Cardiac fibroblast (primary cell): ENCODE results near the gene CD93.
A peak's percentile ranks its signal among the peaks of the same experiment; 100 is the strongest.

ENCODE experiments used
- DNase-seq, 2 donors: peaks; one replicate each; pipeline versions ENCODE4 v3.0.0 to v3.0.0-alpha.2; 2010; ENCODE audit warnings: low read depth in 2 of 2
- H3K4me3 ChIP-seq, 2 donors: replicated peaks in 1 of 2; 1 replicate in 1 of 2; 2 replicates in 1 of 2; pipeline ENCODE4 v1.5.1; 2011; ENCODE audit warnings: low read depth in 2 of 2, low read length in 2 of 2, mild to moderate bottlenecking in 2 of 2, moderate library complexity in 1 of 2
- TF ChIP-seq, protein P1 (sequence below): IDR thresholded peaks from one replicate; pipeline ENCODE4 v1.5.1; 2011; ENCODE audit warnings: low read depth, mild to moderate bottlenecking, low read length, inconsistent platforms

CD93 gene

DNA sequence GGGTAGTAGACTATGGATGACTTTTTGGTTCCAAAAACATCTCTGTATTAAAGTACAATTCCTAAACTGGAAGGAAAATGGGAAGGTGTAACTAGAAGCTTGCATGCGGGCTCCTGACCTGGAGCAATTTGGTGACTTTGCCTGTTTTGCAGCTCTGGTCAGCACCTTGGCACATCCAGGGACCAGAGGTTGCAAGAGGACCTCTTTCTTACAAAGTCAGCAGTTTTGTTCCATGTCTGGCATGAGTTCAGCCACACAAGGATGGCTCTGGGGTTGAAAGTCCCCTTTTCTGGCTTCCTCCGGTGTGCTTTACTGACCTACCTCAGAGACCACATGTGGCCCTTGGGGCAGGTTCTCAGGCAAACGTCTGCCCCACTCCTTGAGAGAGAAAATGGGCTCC is 22.7 kb upstream of the CD93 start:
- DNase-seq, result no peak
- TF ChIP-seq, protein P1, sequence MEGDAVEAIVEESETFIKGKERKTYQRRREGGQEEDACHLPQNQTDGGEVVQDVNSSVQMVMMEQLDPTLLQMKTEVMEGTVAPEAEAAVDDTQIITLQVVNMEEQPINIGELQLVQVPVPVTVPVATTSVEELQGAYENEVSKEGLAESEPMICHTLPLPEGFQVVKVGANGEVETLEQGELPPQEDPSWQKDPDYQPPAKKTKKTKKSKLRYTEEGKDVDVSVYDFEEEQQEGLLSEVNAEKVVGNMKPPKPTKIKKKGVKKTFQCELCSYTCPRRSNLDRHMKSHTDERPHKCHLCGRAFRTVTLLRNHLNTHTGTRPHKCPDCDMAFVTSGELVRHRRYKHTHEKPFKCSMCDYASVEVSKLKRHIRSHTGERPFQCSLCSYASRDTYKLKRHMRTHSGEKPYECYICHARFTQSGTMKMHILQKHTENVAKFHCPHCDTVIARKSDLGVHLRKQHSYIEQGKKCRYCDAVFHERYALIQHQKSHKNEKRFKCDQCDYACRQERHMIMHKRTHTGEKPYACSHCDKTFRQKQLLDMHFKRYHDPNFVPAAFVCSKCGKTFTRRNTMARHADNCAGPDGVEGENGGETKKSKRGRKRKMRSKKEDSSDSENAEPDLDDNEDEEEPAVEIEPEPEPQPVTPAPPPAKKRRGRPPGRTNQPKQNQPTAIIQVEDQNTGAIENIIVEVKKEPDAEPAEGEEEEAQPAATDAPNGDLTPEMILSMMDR, result no peak
- no peak overlapping the region for H3K4me3 ChIP-seq

DNA sequence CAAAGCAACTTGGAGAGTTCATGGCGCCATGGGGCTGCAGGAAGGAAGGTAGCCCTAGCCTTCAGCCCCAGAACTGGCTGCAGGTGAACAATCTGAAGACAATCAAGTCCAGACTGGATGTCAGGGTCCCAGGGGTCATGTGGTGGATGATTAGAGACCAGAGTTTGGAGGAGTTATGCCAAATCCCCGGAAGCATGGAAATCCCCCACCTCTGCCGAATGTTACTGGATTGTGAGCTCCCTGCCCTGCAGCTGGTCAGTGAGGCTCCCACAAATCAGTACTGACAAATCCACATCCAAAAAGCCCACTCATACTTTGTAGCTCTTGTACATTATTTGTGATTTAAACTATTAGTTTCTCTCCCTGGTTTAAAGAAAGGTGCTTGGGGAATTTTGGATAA is 21.3 kb upstream of the CD93 start:
- TF ChIP-seq, protein P1, result no peak
- H3K4me3 ChIP-seq, result no peak overlapping the region

DNA sequence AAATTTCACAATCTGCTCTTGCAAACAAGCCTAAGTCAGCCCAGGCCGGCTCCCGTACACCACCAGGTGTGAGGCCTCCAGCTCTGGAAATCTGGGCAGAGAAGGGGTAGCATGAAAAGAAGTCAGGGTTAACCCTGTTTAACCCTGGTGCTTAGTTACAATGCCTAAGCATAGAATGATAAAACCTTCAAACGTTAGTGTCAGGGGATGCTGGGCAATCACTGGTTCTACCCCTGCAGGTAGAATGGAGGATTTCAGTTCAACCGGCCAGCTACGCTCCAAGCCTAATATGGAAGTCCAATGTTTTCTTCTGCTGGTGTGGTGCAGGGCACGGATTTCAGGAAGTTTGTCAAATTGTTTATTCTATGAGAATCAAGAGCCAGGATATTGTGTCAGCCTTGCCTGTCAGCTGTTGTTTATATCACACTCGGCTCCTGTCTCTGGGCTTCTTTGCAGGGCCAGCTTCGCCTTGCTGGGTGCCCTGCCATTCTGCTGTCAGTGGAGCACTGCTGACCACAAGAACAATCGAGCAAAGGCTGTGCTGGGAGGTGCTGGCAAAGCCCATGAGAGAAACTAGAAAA is 20.2 kb upstream of the CD93 start:
- DNase-seq, result peak; percentile 45 to 62
- TF ChIP-seq, protein P1, result peak; percentile 12

More for the DNA sequence above, 21.3 kb upstream of the CD93 start:
- DNase-seq, result no peak

DNA sequence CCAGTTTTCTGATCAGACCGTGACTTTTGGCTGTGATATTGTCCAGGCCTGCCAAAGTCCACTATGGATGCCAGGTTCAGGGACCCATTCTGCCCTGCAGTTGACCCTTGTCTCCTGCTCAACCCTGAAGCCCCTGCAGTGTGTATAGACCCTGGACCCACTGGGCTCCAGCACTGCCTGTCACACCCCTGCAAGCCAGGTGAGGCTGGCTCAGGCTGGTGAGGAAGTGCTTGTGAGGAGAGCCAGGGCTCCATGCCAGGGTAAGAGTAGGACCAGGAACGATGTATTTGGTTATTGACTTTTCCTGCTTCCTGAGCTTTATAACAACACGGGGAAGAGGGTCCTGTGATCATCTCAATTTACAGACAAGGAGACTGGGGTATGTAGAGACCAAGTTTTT is 19.1 kb upstream of the CD93 start:
- no peak for DNase-seq
- TF ChIP-seq, protein P1, result no peak
- no peak overlapping the region for H3K4me3 ChIP-seq

More for the DNA sequence above, 20.2 kb upstream of the CD93 start:
- H3K4me3 ChIP-seq, result no peak overlapping the region

DNA sequence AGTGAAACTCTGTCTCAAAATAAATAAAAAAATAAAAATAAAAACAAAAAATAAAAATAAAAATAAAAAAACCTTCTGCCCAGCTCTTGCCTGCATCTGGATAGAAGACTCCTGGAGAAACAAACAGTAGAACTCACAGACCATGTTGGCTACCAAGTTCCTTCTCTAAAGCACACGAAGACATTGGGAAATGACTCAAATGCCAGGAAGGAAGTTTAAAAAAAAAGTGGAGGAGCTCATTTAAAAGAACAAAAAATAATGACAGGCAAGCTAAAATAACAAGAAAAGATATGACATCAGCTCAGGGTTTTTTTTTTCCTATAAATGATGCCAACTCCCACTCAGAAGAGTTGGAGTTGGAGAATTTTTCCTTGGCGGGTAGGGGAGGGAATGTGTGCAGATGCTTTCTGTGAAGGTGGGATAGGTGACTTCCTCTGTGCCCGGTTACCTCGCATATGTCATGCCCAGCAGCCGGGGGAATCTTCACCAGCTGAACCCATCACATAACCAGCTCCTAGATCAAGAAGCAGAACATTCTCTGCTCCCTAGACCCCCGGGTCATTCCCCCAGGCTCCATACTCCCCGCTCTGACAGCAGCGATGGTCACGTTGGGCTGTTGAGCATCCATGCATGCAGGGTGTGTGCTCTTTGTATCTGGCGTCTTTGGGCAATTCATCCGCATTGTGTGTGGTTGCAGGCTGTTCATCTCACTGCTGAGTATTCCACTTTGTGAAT is 17.3 kb upstream of the CD93 start:
- peak; percentile 78 to 85 for DNase-seq
- TF ChIP-seq, protein P1, result no peak
- no peak overlapping the region for H3K4me3 ChIP-seq

DNA sequence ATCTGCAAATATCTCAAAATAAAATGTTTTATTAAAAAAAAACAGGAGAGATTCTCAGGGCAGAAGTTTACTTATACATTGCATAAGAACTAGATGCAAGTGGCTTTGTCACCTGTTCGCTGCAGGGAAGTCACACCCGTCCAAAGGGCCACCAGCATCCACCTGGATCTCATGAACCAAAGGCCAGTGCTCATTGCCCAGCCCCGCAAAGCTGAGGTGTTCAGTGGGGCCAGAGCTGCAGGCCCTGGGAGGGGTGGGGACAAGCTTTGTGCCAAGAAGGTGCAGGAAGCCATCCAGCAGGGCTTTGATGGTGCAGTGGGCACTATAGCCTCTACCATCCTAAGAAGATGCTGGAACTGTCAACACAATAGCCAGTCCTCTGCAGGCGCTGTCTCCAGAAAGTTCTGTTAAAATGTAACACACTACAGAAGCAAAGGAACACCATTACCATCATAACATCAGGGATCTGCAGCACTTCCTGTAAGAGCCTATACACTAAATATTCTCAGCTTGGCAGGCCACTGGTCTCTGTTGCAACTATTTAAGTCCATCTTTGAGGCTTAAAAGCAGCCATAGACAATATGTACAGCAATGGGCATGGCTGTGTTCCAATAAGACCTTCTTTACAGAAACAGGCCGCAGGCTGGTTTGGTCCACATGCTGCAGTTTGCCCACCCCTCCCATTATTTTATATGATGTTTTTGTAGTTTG is 15.7 kb upstream of the CD93 start:
- TF ChIP-seq, protein P1, result no peak
- no peak for DNase-seq
- no peak overlapping the region for H3K4me3 ChIP-seq
